Loucy (cell line): ENCODE data around the gene SDR9C7.
"Not testable (repeated sequence)": the region's sequence is repeated elsewhere in the genome, so short reads cannot be mapped to it uniquely, and the experiment has no call there.

Experiments
- H2AFZ ChIP-seq: fragments of 200-600 bp; sonication (generic); 2 replicates; pipeline ENCODE4 v1.6.0; 2016; ENCODE audit warnings: antibody characterized with exemption, mild to moderate bottlenecking, low read length, moderate library complexity
- H3F3A ChIP-seq: fragments of 200-600 bp; 2 replicates; pipeline ENCODE4 v1.6.0; 2016; ENCODE audit warnings: antibody characterized with exemption, low read depth, mild to moderate bottlenecking
- H3K27me3 ChIP-seq: fragments of 200-600 bp; sonication (generic); 2 replicates; pipeline ENCODE4 v1.6.1; 2014; ENCODE audit warnings: low read length, mild to moderate bottlenecking; ENCODE audit not compliant: insufficient read depth, poor library complexity, severe bottlenecking
- H3K36me3 ChIP-seq: fragments of 200-600 bp; sonication (generic); 2 replicates; pipeline ENCODE4 v1.6.1; 2016; ENCODE audit warnings: low read length; ENCODE audit not compliant: insufficient read depth
- H3K4me1 ChIP-seq: fragments of 200-600 bp; sonication (generic); 2 replicates; pipeline ENCODE4 v1.5.1; 2014; ENCODE audit warnings: low read length, mild to moderate bottlenecking; ENCODE audit not compliant: insufficient read depth, poor library complexity, severe bottlenecking
- H3K4me2 ChIP-seq: fragments of 200-600 bp; sonication (generic); 2 replicates; pipeline ENCODE4 v1.6.0; 2014; ENCODE audit warnings: antibody characterized with exemption, low read length, low read depth, mild to moderate bottlenecking; ENCODE audit not compliant: poor library complexity, severe bottlenecking
- H3K4me3 ChIP-seq: fragments of 200-600 bp; sonication (generic); 2 replicates; pipeline ENCODE4 v1.5.1; 2014; ENCODE audit warnings: low read length, mild to moderate bottlenecking, mixed read lengths; ENCODE audit not compliant: poor library complexity, severe bottlenecking
- H3K79me2 ChIP-seq: fragments of 200-600 bp; sonication (generic); 2 replicates; pipeline ENCODE4 v1.6.1; 2014; ENCODE audit warnings: low read length; ENCODE audit not compliant: insufficient read depth
- H3K9ac ChIP-seq: fragments of 200-600 bp; sonication (generic); 2 replicates; pipeline ENCODE4 v1.6.0; 2014; ENCODE audit warnings: mild to moderate bottlenecking, low read depth, low read length, moderate library complexity; ENCODE audit not compliant: poor library complexity, severe bottlenecking
- H3K9me2 ChIP-seq: fragments of 200-600 bp; sonication (generic); replicated peaks from 2 replicates; pipeline ENCODE4 v1.6.1; 2016; ENCODE audit warnings: low read depth, low read length, mixed read lengths
- H3K9me3 ChIP-seq: fragments of 200-600 bp; sonication (generic); 2 replicates; pipeline ENCODE4 v1.6.1; 2014; ENCODE audit warnings: mild to moderate bottlenecking, antibody characterized with exemption, low read length, low read depth; ENCODE audit not compliant: insufficient read depth
- H4K20me1 ChIP-seq: fragments of 200-600 bp; sonication (generic); 2 replicates; pipeline ENCODE4 v1.6.0; 2014; ENCODE audit warnings: antibody characterized with exemption, low read length, mild to moderate bottlenecking; ENCODE audit not compliant: insufficient read depth, poor library complexity, severe bottlenecking
- CTCF ChIP-seq: fragments of 200-600 bp; sonication (generic); conservative IDR thresholded peaks from 2 replicates; pipeline ENCODE4 v1.5.1; 2014; ENCODE audit warnings: mild to moderate bottlenecking, antibody characterized with exemption, low read length
- EZH2phosphoT487 ChIP-seq: fragments of 200-600 bp; IDR thresholded peaks from 2 replicates; pipeline ENCODE4 v1.6.1; 2018; ENCODE audit warnings: antibody characterized with exemption, mild to moderate bottlenecking, moderate library complexity, borderline replicate concordance

Gene SDR9C7

GRCh38 chr12:56947633-56948456 lies 13.6 kb upstream of the SDR9C7 start:
- H4K20me1 ChIP-seq: no peaks in the 10 kb centered on the region
- H3K36me3 ChIP-seq: no peaks in the 10 kb centered on the region
- no peak overlapping the region for H3K9ac ChIP-seq
- H3K27me3 ChIP-seq: no peaks in the 10 kb centered on the region
- H3K4me2 ChIP-seq: no peak overlapping the region
- H2AFZ ChIP-seq: no peak overlapping the region
- no peaks in the 10 kb centered on the region for H3K79me2 ChIP-seq
- H3K9me2 ChIP-seq: no peaks in the 10 kb centered on the region
- TF ChIP-seq EZH2phosphoT487 (no peak), CTCF (no peak)
- no peaks in the 10 kb centered on the region for H3K4me1 ChIP-seq
- H3F3A ChIP-seq: no peaks in the 10 kb centered on the region
- H3K9me3 ChIP-seq: peaks cover 8% of the 10 kb centered on the region; the same call in 1 of the 2 replicates
- no peak overlapping the region for H3K4me3 ChIP-seq

GRCh38 chr12:56943878-56944277 lies 9.7 kb upstream of the SDR9C7 start:
- Histone ChIP-seq H3K9me2 (no peaks in the 10 kb centered on the region), H2AFZ (no peak overlapping the region), H3K4me3 (no peak overlapping the region), H3F3A (no peaks in the 10 kb centered on the region), H3K9ac (no peak overlapping the region), H3K27me3 (no peaks in the 10 kb centered on the region), H4K20me1 (no peaks in the 10 kb centered on the region), H3K4me2 (no peak overlapping the region), H3K79me2 (no peaks in the 10 kb centered on the region), H3K4me1 (peaks cover 13% of the 10 kb centered on the region), H3K9me3 (peaks cover 8% of the 10 kb centered on the region; the same call in 1 of the 2 replicates), H3K36me3 (no peaks in the 10 kb centered on the region)
- TF ChIP-seq EZH2phosphoT487: no peak
- TF ChIP-seq CTCF: no peak

GRCh38 chr12:56943374-56943773 lies 9.2 kb upstream of the SDR9C7 start:
- H3K9ac ChIP-seq, H3K4me2 ChIP-seq, H2AFZ ChIP-seq, H3K4me3 ChIP-seq, H3K9me3 ChIP-seq, H3K27me3 ChIP-seq, H3F3A ChIP-seq, H3K9me2 ChIP-seq, H3K36me3 ChIP-seq, H3K79me2 ChIP-seq, H4K20me1 ChIP-seq: not testable (repeated sequence)
- H3K4me1 ChIP-seq: peaks cover 13% of the 10 kb centered on the region
